ENCODE data around the gene LYVE1.

- TF ChIP-seq CTCF (IDR thresholded peaks at IDR 0.05) (no peak), EZH2 (IDR thresholded peaks at IDR 0.05; ENCODE audit: borderline replicate concordance, insufficient read depth, low read depth, low read length, poor library complexity, severe bottlenecking) (no peak)
Observed at GRCh38 chr11:10594407-10594806, 25.9 kb upstream of the LYVE1 start.

All from B cell (primary cell).